Epithelial cell of esophagus (primary cell): ENCODE results near the gene KBTBD13.
A peak's percentile ranks its signal among the peaks of the same experiment; 100 is the strongest.

Experiments used
- DNase-seq: peaks from one replicate; pipeline ENCODE4 v3.0.0; 2010; ENCODE audit warnings: low read depth
- H3K4me3 ChIP-seq: 2 replicates; pipeline ENCODE4 v1.5.1; 2011; ENCODE audit warnings: mild to moderate bottlenecking, low read length, control low read depth
- CTCF ChIP-seq: IDR thresholded peaks from 2 replicates; pipeline ENCODE4 v1.5.1; 2011; ENCODE audit warnings: low read depth, mild to moderate bottlenecking, low read length, control low read depth, inconsistent platforms; ENCODE audit not compliant: insufficient read depth; ENCODE audit errors: missing control alignments

KBTBD13 gene

DNA sequence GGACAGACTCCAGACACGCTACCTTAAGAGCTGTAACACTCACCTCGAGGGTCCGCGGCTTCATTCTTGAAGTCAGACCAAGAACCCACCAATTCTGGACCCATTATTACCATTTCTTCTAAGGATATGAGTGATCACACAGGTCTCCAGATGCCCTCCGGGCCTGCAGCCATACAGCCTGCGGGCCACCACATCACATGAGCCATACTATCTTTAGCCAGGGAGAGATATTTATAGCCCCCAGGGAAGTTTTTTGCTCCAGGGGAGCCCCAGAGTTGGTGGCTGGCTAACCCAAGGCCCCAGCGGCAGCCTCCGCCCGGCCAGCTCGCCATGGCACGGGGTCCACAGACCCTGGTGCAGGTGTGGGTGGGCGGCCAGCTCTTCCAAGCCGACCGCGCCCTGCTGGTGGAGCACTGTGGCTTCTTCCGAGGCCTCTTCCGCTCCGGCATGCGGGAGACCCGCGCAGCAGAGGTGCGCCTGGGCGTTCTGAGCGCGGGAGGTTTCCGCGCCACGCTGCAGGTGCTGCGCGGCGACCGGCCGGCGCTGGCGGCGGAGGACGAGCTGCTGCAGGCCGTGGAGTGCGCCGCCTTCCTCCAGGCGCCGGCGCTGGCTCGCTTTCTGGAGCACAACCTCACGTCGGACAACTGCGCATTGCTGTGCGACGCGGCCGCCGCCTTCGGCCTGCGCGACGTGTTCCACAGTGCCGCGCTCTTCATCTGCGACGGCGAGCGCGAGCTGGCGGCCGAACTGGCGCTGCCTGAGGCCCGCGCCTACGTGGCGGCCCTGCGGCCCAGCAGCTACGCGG, at the start of gene KBTBD13:
Gene KBTBD13, plus strand, starts transcription at position 261 of the 805 bp plus-strand sequence. Its CDS starts 70 bp downstream, at position 331.
- DNase-seq: no peak
- no peak within 1 kb of the TSS for H3K4me3 ChIP-seq

DNA sequence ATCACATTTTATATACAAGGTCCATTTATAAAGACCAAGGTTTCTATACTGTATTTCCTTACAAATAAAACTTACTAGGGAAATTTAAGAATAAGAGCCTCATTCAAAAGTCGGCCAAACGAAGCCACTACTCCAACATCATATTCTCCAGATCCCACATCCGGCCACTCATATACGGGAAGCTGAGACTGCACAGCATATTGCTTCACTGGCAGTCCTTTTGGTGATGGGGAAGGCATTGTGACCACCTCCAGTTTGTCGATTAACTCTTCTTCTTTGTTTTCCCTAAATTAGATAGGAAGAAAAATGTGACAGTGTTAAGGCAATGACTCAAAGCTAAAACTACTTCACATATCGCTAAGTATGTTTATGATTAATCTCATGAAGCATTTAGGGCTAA, 49.8 kb upstream of the KBTBD13 start:
- TF ChIP-seq CTCF: no peak
- DNase-seq: no peak
- H3K4me3 ChIP-seq: no peak overlapping the region

More for the DNA sequence above, at the start of gene KBTBD13:
- no peak for TF ChIP-seq CTCF

GRCh38 chr15:65027593-65027992, 49.0 kb upstream of the KBTBD13 start:
- no peak for TF ChIP-seq CTCF
- no peak overlapping the region for H3K4me3 ChIP-seq
- no peak for DNase-seq

DNA sequence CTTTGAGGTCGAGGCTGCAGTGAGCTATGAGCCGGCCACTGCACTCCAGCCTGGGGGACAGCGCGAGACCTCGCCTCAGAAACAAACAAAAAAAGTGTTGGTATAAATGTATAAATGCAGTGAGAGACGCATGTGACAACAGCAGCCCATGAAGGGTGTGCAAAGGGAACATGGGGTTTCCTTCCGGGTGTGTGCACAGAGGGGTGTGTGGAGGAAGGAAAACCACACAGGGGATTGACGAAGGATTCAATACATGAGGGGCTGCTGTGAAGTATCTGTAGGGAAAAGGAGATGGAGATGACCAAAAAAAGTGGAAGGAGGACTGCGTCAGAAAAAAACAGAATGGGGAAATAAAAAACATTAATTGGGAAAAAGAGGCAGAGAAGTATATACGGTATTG, 48.2 kb upstream of the KBTBD13 start:
- no peak for DNase-seq

GRCh38 chr15:65028921-65029735, 47.4 kb upstream of the KBTBD13 start, which contains the start of gene MTFMT:
TSS of gene MTFMT (minus strand) at chr15:65029639. CDS start at chr15:65029613, 26 bp downstream.
- DNase-seq: peak; percentile 84
- peak within 1 kb of the TSS; percentile 86 for H3K4me3 ChIP-seq
- no peak for TF ChIP-seq CTCF

More for the DNA sequence above, 48.2 kb upstream of the KBTBD13 start:
- H3K4me3 ChIP-seq: peak overlapping the region; percentile 86
- no peak for TF ChIP-seq CTCF

DNA sequence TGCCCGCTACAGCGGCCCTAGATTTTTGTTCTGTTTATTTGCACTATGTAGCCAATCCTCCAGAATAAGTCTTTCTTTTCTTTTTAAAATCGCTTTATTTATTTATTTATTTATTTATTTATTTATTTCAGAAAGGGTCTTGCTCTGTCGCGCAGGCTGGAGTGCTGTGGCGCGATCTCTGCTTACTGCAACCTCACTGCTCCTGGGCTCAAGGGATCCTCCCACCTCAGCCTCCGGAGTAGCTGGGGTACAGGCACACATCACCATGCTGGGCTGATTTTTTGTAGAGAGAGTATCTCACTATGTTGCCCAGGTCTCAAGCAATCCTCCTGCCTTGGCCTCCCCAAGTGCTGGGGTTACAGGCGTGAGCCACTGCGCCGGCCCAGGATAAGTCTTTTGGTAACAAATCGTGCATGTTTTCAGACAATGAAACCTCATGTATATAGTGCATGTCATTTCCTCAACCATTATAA, 46.8 kb upstream of the KBTBD13 start:
- H3K4me3 ChIP-seq: no peak overlapping the region
- no peak for TF ChIP-seq CTCF
- no peak for DNase-seq
